Neuron (in vitro differentiated cells): ENCODE results near the gene FBRSL1.

Experiments used
- H2AFZ ChIP-seq: one replicate; pipeline ENCODE4 v1.6.1; 2013; ENCODE audit warnings: low read depth, mild to moderate bottlenecking, inconsistent platforms, low read length, moderate library complexity
- H3K27me3 ChIP-seq: one replicate; pipeline ENCODE4 v1.6.1; 2013; ENCODE audit warnings: low read length; ENCODE audit not compliant: insufficient read depth
- H3K36me3 ChIP-seq: one replicate; pipeline ENCODE4 v1.6.1; 2013; ENCODE audit warnings: low read length; ENCODE audit not compliant: insufficient read depth
- H3K4me1 ChIP-seq: one replicate; pipeline ENCODE4 v1.6.1; 2013; ENCODE audit warnings: low read length; ENCODE audit not compliant: insufficient read depth
- H3K4me3 ChIP-seq: 2 replicates; pipeline ENCODE4 v1.5.1; 2013; ENCODE audit warnings: mild to moderate bottlenecking, low read length, moderate library complexity
- H3K9me3 ChIP-seq: one replicate; pipeline ENCODE4 v1.6.1; 2013; ENCODE audit warnings: low read length

FBRSL1 gene

DNA sequence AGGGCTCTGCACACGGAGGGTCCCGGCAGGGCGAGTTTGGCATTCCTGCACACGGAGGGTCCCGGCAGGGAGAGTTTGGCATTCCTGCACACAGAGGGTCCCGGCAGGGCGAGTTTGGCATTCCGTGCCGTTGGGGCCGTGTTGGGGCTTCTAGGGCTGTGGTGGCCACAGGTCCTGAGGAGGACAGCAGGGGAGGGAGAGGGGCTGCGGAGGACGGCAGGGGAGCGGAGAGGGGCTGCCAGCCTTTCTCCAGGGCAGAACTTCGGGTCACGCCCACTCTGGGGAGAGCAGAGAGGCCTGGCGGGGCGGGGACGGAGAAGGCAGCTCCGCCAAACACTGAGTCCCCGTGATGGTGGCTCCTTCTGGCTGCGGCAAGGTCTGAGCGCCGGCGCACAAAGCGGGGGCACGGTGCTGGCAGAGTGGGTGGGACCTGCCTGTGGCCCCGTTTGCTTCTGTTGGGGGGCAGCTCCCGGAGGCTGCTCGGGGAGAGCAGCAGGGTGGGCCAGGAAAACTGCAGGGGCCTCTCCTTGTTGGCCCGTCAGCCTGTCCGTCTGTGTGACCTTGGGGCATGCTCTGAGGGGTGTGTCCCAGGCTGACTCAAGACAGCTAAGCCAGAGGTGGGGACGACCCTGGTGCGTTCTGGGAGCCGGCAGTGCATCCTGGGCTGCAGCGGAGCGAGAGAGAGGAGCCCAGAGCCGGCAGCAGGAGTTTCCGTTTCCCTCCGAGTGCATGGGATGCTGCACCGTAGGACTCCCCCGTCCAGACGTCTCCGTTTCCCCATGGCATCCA, 60.3 kb downstream of the FBRSL1 start:
- Histone ChIP-seq H3K27me3 (no peaks in the 10 kb centered on the region), H3K4me1 (peaks cover 17% of the 10 kb centered on the region), H3K4me3 (no peak overlapping the region), H2AFZ (no peak overlapping the region), H3K9me3 (no peaks in the 10 kb centered on the region), H3K36me3 (no peaks in the 10 kb centered on the region)

DNA sequence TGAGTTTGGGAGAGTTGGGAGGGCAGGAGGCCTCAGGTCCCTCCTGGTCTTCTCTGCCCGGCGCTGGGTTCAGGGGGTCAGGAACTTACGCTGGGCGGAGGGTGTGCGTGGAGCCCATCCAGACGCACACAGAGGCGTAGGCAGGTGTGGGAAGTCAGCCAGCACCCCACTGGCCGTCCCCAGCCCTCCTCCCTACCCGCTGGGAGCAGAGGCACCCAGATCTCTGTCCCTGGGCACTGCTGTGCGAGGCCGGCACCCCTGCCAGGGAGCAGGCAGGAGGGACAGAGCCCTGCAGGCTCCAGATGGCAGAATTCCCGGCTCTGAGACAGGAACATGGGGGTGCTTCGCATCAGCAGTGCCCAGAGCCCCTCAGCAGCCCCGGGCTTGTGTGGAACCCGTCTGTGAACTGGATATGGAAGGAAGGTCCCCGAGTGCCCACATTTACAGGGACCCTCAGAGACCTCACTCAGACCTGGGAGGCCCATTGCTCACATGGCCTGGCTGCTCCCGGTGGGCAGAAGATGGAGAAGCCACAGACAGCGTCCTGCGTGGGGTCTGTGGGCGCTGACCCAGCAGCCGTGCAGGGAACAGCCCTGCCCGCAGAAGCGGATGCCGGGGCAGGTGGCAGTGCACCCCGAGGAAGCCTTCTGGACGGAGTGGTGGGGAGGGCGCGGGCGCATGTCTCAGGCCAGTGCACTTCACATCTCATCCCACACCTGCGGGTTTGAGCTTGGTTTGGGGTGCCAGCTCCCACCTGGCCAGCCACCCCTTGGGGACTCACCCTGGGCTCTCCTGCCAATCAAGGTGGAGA, 61.1 kb downstream of the FBRSL1 start:
- Histone ChIP-seq H3K9me3 (no peaks in the 10 kb centered on the region), H3K4me1 (peaks cover 11% of the 10 kb centered on the region), H3K36me3 (no peaks in the 10 kb centered on the region), H3K27me3 (no peaks in the 10 kb centered on the region), H3K4me3 (no peak overlapping the region), H2AFZ (no peak overlapping the region)

DNA sequence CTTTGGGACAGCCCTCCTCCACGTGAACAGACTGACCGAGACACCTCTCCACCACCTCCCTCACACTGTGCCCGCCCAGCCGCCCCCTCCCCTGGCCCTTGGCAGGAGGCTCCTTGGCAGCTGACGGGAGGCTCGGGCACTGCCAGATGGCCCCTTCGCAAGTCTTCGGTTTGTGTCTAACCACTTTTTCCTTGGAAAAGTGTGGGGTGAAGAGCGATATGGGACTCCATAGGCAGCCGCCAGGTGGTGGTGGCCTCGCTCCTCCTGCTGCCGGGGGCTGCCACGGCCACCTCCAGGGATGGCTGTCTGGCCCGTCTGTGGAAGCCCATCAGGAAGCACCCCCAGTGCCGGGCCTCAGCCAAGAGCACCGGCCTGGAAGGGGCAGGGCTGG, 61.7 kb downstream of the FBRSL1 start:
- H3K9me3 ChIP-seq = no peaks in the 10 kb centered on the region
- H3K4me3 ChIP-seq = no peak overlapping the region
- no peaks in the 10 kb centered on the region for H3K36me3 ChIP-seq
- no peak overlapping the region for H2AFZ ChIP-seq
- peaks cover 11% of the 10 kb centered on the region for H3K4me1 ChIP-seq
- H3K27me3 ChIP-seq = no peaks in the 10 kb centered on the region

DNA sequence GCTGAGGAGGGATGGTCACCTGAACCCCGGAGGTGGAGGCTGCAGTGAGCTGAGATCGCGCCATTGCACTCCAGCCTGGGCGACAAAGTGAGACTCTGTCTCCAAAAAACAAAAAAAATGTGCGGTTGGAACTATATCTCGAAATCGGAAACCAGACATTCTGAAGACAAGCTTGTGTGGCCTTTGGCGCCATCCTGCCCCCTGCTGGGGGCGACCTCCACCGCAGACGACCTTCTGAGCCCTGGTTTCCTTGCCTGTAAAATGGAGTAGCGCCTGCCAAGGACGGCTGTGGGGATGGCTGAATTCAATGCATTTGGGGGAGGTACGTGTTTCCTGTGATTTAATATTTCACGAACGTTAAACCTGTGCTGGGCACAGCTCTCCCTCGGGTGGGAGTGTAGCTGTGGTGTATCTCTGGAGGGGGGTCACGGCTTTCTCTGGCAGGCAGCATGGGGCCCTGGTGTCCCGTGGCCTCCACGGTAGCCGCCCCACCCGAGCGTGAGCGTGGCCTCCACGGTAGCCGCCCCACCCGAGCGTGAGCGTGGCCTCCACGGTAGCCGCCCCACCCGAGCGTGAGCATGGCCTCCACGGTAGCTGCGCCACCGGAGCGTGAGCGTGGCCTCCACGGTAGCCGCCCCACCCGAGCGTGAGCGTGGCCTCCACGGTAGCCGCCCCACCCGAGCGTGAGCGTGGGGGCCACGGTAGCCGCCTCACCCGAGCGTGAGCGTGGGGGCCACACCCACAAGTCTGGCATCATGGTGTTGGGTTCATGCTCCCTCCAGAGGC, 65.1 kb downstream of the FBRSL1 start:
- peaks cover 17% of the 10 kb centered on the region for H3K4me1 ChIP-seq
- H3K4me3 ChIP-seq = no peak overlapping the region
- H3K36me3 ChIP-seq = no peaks in the 10 kb centered on the region
- H2AFZ ChIP-seq = no peak overlapping the region
- H3K27me3 ChIP-seq = no peaks in the 10 kb centered on the region
- H3K9me3 ChIP-seq = no peaks in the 10 kb centered on the region

DNA sequence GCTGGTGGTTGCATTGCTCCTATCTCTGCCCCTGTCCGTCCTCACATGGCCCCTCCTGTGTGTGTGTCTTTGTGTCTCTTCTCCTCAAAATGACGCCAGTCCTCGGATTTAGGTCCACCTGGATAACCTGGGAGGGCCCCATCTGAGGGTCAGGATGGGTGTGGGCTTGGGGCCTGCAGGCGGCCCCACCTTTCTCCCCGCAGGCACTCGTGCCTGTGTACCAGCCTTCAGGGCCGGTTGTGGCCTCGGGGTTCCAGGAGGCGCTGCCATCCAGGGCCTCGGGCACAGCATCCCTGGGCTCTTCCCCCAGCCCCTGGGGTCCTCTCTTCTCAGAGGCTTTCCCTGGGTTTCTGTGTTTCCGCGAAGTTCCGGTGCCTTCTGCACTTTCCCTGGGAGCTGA, 65.7 kb downstream of the FBRSL1 start:
- peaks cover 11% of the 10 kb centered on the region for H3K4me1 ChIP-seq
- no peak overlapping the region for H3K4me3 ChIP-seq
- no peaks in the 10 kb centered on the region for H3K9me3 ChIP-seq
- H3K36me3 ChIP-seq = no peaks in the 10 kb centered on the region
- H2AFZ ChIP-seq = no peak overlapping the region
- no peaks in the 10 kb centered on the region for H3K27me3 ChIP-seq

DNA sequence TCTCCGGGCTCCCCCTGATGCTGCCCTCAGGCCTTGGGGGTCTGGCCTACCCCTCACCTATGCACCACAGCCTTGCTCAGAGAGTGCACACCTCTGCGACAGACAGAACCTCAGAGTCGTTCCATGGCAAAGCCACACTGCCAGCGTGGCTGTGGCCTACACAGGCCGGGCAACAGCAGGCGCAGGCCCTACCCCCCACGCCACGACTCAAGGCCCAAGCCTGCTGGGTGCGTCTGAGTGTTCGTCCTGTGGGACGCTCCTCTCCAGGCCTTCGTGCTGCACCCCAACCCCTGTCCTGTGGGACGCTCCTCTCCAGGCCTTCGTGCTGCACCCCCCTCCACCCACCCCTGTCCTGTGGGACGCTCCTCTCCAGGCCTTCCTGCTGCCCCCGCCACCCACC, 66.3 kb downstream of the FBRSL1 start:
- Histone ChIP-seq H3K4me1 (peaks cover 12% of the 10 kb centered on the region), H3K4me3 (no peak overlapping the region), H3K27me3 (no peaks in the 10 kb centered on the region), H3K9me3 (no peaks in the 10 kb centered on the region), H2AFZ (no peak overlapping the region), H3K36me3 (no peaks in the 10 kb centered on the region)

DNA sequence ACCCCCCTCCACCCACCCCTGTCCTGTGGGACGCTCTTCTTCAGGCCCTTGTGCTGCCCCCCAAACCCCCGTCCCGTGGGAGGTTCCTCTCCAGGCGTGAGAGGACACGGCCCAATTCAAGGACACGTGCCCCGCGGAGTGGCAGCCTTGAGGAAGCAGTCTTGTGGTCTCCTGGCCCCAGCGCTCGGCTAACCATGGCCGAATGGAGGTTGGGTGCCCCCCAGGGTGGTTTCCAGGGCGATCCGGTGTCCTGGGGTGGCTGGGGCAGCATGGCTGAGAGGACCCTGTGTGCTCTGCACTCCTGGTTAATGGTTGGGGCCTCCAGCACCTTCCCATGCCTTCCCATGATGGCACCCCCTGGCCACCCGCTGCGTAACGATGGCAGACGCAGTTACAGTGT, 66.8 kb downstream of the FBRSL1 start:
- Histone ChIP-seq H3K4me3 (no peak overlapping the region), H3K9me3 (no peaks in the 10 kb centered on the region), H3K4me1 (peaks cover 16% of the 10 kb centered on the region), H2AFZ (no peak overlapping the region), H3K36me3 (no peaks in the 10 kb centered on the region), H3K27me3 (no peaks in the 10 kb centered on the region)

DNA sequence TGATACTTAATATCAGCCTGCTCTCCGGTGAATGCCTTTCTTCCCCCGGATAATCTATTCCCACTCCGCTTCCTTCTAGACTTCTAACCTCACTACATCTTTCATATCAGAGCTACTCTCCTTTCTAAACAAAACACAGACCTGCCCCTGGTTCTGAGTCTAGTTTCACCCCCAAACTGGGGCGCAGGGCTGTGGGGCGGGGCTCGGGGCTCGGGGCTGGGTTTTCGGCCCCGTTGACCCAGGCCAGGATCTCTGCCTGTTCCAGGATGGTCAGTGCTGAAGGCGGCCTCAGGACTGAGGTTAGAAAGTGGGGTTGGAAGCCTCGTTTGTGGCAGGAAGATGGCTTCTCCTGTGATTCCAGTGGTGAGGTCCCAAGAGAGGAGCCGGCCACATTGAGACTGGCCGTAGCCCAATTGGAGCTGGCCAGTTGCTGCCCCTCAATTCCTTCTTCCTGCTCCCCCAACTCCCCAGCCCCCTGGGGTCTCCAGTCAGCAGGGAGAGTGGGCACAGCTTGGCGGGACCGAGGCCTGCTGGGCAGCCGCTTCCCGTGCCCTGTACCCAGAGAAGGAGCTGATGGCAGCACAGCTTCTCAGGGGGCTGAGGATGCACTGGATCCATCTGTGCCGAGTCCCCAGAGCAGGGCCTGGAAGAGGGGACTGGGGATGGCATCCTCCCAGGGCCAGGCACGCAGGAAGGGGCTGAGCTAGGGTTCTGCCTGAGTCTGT, 67.5 kb downstream of the FBRSL1 start:
- H3K36me3 ChIP-seq = no peaks in the 10 kb centered on the region
- no peak overlapping the region for H2AFZ ChIP-seq
- H3K9me3 ChIP-seq = no peaks in the 10 kb centered on the region
- no peak overlapping the region for H3K4me3 ChIP-seq
- H3K4me1 ChIP-seq = peaks cover 16% of the 10 kb centered on the region
- H3K27me3 ChIP-seq = no peaks in the 10 kb centered on the region

DNA sequence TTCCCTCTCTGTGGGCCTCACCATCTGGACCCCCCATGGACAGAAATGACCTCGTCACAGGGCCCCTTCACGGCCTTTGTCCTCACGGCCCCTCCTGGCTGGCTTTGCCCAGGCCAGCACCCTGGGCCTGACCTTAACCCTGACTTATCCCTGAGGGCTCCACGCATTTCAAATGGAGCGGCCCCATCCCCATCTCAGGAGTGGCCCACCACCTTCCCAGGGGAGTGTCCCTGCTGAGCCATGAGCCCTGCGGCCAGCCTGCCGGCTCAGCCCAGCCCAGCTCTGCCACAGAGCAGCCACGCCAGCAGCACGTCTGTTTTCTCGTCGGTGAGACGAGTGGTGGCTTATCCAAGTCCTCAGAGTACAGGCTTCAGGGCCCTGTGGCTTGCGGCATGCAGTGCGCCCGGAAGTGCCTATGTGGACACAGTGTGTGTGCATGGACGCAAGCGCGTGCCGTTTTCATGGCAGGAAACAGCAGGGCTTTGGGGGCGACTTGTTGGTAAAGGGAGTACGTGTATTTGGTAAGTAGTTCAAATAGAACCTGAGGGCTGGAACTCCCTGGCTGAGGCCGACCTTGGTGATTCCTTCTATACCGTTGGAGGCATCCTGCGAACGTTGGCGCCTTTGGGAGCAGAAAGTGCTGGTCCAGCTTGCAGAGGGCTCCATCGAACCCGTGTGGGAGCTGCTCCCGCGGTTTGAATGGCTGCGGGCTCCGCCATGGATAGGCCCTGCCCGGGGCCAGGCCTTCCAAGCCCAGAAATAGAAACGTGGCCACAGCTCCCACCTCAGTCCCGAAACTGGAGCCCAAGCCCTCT, 68.3 kb downstream of the FBRSL1 start:
- H2AFZ ChIP-seq = no peak overlapping the region
- no peaks in the 10 kb centered on the region for H3K36me3 ChIP-seq
- H3K9me3 ChIP-seq = no peaks in the 10 kb centered on the region
- H3K4me3 ChIP-seq = no peak overlapping the region
- no peaks in the 10 kb centered on the region for H3K27me3 ChIP-seq
- H3K4me1 ChIP-seq = peaks cover 16% of the 10 kb centered on the region

DNA sequence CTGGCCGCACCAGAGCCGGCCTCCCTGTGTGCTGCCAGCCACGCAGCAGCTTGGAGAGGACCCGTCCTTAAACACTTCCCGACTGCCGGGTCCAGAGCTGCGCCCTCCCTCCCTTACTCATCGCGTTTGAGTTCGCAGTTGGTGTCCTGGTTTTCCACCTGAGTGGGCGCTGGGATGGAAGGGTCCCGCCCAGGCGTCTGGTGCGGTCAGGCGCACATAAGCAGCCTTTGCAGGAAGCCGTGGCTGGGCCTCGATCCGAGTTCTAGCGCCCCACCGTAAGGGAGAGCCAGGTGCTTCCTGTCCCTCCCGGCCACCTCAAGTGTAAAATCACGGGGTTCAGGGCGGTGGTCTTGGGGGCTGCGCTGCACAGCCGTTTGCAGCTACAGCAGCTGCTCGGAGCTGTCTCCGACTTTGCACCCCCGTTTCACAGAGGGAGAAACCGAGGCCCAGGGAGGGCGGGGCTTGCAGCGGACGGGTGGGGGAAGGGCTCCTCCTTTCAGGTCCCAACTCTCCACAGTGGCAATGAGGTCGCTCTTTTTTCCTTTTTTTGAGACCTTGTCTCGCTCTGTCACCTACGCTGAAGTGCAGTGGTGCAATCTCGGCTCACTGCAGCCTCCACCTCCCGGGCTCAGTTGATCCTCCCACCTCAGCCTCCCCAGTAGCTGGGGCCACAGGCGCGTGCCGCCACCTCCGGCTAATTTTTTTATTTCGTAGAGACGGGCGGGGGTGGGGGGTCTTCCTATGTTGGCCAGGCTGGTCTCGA, 69.1 kb downstream of the FBRSL1 start:
- Histone ChIP-seq H3K4me1 (peaks cover 16% of the 10 kb centered on the region), H3K9me3 (no peaks in the 10 kb centered on the region), H3K27me3 (no peaks in the 10 kb centered on the region), H3K4me3 (peak overlapping the region; percentile 96), H3K36me3 (no peaks in the 10 kb centered on the region), H2AFZ (no peak overlapping the region)

DNA sequence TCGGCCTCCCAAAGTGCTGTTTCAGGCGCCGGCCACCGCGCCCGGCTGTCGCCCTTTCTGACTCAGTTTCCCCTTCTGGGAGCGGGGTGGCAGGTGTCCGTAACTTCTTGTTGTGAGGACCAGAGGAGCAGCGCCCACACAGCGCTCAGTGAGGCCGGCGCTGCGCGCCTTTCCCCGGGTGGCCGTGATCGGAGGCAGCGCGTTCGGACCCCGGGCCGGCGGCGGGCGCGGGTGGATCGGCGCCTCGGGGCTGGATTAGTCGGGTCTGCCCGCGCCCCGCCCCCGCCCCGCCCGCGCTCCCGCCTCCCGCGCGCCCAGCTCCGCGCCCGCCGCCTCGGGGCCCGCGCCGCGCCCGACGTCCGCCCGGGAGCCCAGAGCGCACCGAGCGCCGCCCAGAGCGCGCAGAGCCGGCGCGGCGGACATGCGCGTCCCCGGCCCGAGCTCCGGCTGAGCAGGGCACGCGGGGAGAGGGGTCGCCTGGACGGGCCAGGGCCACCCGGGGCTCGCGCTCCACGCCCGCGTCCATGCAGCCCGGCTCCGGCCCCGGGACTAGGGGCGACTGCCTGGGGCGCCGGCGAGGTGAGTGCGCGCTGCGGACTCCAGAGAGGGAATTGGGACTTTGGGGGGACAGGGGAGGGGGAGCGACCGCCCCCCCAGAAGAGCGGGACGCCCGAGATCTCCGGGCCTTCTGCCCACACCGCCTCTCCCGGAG, 69.9 kb downstream of the FBRSL1 start:
- H3K36me3 ChIP-seq = no peaks in the 10 kb centered on the region
- H3K27me3 ChIP-seq = no peaks in the 10 kb centered on the region
- no peaks in the 10 kb centered on the region for H3K9me3 ChIP-seq
- H3K4me1 ChIP-seq = peaks cover 16% of the 10 kb centered on the region
- H2AFZ ChIP-seq = peak overlapping the region; percentile 87
- H3K4me3 ChIP-seq = peak overlapping the region; percentile 96
